GM18498 (cell line): ENCODE data around the gene PARP6.
A peak's percentile ranks its signal among the peaks of the same experiment; 100 is the strongest.
"Not testable (repeated sequence)": the region's sequence is repeated elsewhere in the genome, so short reads cannot be mapped to it uniquely, and the experiment has no call there.

Experiments used
- ATAC-seq: cut with Tn5 transposase; IDR thresholded peaks from one replicate; pipeline ENCODE4 v1.9.1; 2021; ENCODE audit warnings: mild to moderate bottlenecking, moderate library complexity; ENCODE audit not compliant: unreplicated experiment

Gene PARP6

DNA sequence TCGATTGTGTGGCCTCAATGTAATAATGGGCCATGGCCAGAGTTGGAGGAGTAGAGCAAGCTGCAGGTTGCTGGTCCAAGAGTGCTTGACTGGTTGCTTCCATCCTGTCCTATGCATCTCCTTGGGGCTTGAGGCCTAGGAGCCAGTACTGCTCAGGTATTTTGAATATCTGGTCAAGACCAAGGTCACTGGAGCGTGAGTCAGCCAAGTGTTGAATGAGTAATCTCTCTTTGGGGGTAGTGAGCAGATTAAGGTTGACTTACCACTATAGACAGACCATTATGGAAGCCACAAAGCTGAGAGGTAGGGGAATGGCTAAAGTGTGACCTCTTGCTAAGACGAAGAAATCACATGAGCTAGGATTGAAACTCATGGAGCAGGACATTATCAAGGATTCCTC lies 9.4 kb upstream of the PARP6 start:
- no peak for ATAC-seq

DNA sequence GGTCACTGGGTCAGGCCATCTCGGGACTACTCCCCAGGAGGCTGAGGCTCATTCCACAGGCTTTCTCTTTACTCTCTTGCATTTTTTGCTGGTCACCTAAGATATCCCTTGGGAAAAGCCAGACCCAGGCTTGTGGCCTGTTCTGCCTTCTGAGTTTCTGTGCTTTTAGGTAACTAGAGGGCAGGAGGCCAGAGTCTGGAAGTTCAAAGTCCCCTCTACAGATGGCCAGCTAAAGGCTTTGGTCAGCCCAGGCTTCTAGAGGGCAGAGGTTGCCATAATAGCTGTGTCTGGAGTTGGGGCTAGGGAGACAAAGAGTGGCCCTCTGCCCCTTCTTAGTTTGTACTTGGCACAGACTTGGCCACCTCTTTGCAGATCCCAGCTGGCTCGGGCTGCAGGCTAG lies 8.4 kb upstream of the PARP6 start:
- ATAC-seq, result no peak

DNA sequence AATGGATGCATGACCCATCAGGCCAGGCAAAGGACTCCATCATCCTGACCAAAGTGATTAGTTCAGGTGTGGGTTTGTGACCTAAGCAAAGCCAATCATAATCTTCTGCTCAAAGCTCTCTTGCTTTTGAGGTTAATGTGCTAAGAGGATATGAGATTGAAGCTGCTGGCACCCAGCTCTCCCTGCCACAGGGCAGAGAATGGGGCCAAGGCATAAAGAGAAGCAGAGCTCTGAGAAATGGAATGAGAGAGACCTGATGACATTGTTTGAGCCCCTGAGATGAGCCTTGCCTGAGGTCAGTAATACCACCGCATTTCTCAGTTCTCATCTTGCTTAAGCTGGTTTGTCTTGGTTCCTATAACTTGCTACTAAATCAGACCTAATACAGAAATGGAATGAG lies 6.4 kb upstream of the PARP6 start:
- no peak for ATAC-seq

DNA sequence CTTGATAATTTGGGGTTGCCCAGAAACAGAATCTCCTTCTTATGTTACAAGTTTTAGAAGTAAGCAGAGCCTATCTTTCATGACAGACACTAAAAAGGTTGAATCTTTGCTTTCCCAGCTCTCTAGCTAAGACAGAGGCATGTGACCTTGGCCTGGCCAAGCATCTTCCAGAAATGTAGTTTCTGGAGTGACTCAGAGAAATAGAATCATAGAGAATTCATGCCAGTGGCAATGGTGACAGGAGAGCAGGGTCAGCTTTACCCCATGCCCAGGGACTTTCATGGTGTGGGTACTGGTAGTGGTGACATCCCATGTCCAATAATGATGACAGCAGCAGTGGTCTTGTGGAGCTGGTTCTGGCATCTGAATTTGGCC lies 4.0 kb upstream of the PARP6 start:
- ATAC-seq, result no peak

DNA sequence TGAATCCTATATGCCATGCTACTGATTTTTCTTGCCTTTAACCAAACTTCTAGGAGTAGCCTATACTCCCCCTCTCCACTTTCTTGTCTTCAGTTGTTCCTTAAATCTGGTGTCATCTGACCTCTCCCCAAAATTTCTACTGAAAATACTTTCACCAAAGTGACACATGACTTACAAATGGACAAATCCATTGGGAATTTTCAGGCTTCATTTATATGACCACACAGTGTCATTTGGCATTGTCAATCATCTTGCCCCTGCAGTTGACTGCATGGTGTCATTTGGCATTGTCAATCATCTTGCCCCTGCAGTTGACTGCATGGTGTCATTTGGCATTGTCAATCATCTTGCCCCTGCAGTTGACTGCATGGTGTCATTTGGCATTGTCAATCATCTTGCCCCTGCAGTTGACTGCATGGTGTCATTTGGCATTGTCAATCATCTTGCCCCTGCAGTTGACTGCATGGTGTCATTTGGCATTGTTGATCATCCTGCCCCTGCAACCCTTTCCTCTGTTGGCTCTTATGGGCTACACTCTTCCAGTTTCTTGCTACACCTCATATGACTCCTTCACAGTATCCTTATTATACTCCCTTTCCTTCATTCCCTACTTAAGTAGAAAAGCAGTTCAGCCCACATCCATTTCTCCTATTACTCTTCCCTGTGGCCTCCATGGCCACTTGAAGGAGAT lies 3.4 kb upstream of the PARP6 start:
- not testable (repeated sequence) for ATAC-seq

DNA sequence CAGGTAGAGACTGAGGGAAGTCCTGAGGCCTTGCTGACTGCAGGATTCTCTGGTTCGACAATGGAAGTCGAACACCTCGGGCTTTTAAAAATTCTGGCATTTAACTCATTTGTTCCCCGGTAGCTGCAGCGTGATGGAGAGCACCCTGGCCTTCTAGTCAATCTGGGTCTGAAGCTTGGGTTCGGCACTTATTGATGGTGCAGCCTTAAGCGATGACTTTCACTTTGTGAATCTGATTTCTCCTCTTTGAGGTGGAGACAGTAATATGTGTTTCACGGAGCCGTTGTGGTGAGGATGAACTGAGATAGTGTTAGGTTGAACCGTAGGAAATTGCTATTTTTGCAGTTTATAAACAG lies 621 bp upstream of the PARP6 start:
- no peak for ATAC-seq

DNA sequence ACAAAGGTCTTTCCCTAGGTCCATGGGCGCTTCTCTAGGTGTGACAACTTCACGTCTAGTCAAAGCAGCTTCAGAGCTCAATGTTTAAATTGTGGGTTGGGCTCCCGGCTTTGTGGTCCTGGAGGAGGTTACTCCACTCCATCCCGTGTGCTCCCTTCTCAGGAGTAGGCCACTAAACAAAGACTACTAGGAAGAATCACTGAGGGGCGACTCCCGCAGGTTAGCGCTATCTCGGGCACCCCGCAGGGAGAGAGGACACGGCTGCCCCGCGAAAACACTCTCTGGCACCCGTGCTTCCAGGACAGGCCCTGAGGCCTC lies 500 bp downstream of the PARP6 start:
- ATAC-seq, result no peak

DNA sequence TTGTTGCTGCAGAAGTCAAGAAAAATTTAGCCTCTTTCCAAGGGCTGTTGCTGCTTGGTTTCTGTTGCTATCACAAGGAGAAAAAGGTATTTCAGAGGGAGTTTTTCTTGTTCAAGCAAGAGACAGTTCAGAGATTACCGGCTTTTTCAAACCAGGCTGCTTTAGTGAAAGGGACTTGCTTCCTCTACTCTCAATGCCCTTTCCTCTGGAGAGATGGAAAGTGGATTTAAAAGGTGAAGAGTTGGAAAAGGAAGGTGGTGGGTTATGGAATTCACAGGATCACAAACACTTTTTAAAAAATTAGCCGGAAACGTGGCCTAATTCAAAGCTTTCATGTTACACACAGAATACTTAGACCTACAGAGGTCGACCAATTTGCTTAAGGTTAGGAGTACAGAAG lies 1.1 kb downstream of the PARP6 start:
- no peak for ATAC-seq

DNA sequence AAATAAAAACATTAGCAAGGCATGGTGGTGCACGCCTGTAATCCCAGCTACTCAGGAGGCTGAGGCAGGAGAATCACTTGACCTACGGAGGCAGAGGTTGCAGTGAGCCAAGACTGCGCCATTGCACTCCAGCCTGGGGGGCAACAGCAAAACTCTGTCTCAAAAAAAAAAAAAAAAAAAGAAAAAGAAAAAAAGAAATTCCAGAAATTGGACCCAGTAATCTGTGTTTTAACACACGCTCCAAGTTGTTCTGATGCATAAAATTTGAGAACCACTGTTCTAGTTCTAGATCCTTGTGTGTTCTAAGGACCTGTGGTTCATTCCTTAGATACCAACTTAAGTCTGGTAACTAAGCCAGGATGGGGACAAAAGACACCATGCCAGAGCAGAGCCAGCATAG lies 2.6 kb downstream of the PARP6 start:
- ATAC-seq, result no peak

DNA sequence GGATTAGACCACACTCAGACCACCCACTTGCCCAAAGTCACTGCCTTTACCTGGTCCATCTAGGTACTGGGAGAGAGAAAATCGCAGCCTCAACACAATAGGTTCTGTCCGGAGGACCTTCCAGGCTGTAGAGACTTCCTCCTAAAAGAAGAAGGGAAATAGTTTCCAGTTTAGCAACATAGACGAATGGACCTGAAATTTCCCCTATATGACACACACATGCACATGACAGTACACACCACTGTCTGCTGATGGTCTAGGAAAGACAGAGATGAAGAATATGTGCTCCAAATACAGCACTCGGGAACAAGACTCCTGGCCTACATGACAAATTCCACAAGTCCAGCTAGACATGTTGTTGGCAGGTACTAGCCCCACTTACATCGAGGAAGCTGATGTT lies 7.3 kb downstream of the PARP6 start:
- no peak for ATAC-seq

DNA sequence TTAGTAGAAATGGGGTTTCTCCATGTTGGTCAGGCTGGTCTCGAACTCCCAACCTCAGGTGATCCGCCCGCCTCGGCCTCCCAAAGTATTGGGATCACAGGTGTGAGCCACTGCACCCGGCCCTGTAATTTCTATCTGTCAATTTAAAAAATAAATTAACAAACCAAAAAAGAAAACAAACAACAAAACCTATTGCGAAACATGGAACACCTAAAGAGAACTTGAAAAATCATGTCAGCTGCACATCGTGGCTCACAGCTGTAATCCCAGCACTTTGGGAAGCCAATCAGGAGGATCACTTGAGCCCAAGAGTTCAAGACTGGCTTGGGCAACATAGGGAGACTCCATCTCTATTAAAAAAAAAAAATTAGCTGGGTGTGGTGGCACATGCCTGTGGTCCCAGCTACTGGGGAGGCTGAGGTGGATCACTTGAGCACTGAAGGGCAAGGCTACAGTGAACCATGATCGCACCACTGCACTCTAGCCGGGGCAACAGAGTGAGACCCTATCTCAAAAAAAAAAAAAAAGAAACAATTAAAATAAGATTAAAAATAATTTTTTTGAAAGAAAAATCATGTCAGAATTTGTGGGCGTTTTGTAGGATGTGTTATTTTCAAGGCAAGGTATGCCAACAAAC lies 19.6 kb downstream of the PARP6 start:
- ATAC-seq, result no peak

DNA sequence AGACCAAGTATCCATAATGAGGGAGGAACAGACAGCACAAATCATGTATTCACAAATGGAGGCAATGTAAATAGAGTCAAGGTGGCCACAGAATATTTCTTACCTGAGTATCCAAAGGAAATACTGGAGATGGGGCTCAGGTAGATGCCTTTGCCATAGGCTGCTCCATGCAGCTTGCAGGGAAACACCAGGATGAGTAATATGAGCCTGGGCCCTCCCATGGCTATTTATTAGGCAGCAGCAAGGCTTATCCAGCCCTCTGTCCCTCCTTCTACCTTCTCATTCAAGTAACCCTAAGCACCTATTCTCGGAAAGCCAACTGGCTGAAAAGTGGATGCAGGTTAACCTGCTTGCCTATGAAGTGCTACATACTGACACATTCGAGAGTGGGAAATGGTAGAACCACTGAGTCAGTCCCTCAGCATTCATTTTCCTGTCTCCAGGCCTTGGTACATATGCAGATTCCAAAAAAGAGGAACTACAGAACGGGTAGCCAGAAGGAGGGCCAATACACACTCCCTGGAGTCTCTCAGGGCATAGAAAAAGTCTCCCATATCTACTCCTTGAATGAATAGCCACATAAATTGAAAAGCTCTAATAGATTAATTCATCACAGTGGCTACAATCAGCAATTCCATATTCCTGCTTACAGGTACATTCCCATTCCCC lies 23.1 kb downstream of the PARP6 start:
- no peak for ATAC-seq

DNA sequence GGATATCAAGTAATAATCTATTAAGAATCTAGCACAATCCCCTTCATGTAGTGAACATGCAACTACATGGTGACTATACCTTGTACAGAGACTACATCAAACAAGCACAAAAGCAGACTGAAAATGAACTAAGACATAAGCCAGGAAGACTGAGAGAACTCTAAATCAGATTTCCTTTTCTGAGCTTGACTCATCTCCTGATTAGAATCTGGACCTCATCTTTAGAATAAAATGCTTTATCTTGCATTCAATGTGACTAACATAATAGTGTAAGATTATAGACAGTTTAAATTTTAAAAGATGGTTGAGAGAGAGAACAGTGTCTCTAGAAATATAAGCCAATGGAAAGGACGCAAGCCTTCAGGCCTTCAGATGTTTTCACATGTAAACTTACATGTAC lies 23.8 kb downstream of the PARP6 start:
- no peak for ATAC-seq

DNA sequence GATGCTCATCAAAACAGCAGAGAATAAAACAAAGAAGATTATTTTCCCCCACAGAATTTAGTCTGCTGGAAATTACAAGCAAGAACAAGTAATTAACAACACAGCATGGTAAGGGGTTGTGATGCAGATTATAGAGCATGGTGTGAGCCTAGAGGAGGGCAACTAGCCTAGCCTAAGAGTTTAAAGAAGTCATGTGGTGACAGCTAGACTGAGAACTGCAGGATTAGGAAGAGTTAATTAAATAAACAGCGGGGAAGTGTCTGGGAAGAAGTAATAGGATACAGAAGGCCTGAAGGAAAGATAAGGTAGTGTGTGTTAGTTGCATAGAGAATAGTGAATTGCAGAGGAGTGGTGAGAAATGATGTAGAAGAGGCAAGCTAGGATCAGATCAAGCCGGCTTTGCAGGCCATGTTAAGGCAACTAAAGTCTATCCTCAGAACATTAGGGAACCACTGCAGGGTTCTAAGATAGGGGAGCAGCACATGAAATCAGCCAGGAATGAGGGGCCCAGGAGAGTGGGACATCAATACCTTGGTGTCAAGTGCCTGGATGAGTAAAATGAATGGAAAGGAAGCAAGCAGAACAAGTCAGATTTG lies 29.5 kb downstream of the PARP6 start:
- no peak for ATAC-seq

DNA sequence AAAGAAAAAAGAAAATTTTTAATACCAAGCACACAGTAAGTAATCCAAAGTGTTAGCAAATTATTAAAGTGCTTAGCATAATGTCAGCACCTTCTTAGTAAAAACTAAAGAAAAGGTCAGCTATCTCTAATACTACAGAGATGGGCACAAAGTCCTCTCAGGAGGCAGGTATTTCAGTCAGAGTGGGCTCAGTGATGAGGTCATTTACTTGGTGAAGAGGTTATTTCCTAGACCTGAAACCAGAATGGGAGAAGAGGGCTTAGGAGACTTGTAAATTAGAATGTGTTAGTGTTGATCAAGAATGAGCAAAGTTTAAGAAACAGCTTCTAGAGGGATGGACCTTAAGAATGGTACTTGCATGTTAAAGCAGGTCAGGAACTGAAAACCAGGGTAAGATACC lies 32.7 kb downstream of the PARP6 start:
- ATAC-seq, result no peak

DNA sequence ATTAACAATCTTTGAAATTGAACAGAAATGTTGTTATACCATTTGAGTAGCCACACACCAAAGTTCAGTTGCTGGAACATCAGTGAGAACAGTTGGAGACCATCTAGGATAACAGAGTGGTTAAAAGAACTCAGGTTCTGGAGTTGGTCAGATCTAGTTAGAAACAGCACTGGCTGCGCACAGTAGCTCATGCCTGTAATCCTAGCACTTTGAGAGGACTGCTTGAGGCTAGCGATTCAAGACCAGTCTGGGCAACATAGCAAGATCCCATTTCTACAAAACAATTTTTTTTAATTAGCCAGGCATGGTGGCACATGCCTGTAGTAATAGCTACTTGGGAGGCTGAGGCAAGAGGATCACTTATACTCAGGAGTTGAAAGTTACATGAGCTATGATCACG lies 33.8 kb downstream of the PARP6 start:
- ATAC-seq, result no peak

DNA sequence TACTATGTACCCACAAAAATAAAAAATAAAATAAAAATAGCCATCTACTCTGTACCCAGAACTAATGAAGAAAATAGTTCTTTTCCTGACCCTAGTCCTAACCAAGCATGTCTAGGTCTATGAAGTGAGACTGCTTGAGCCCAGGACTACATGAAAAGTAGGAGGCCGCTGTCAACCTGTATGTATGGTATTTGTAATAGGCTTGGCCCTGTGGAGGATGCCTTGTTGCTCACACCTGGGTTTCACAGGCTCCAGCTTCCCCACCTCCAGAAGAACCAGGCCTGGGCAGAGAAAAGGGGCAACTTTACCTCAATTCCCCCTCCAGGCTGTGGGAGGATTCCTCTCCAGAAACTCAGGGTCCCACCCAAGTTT lies 34.5 kb downstream of the PARP6 start:
- peak; percentile 16 for ATAC-seq

DNA sequence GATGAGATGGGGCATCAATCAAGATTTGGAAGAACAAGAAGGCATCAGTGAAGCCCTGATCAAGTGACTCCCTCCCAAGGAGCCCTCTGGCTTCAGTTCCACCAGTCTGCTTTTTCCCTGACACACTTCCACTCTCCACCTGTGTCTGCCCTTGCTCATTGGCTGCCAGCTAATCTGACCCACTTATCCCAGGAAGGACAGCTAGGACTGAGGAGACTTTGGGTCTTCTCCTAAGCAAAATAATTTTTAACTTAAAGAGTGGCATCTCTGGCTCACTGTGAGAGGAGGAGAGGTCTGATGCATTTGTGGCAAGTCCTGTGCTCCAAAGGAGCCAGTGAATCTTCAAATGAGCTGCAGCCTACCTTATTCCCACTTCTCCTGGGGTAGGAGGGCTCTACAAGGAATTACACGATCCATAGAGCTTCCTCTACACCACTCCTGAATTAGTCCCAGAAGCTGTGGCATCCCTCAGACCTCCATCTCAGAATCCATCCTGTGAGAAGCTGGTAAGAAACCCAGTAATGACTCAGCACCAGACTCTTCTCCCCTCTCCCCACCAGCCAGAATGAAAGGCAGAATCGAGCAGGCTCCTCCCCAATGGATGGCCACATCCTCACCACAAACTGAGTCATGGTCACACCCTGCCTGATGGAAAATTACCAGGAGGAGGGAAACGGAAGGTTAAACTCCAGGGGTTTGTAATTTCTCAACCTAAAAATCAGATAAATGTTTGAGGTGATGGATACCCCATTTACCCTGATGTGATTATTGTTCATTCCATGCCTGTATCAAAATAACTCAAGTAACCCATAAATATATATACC lies 35.1 kb downstream of the PARP6 start:
- peak; percentile 68 for ATAC-seq

DNA sequence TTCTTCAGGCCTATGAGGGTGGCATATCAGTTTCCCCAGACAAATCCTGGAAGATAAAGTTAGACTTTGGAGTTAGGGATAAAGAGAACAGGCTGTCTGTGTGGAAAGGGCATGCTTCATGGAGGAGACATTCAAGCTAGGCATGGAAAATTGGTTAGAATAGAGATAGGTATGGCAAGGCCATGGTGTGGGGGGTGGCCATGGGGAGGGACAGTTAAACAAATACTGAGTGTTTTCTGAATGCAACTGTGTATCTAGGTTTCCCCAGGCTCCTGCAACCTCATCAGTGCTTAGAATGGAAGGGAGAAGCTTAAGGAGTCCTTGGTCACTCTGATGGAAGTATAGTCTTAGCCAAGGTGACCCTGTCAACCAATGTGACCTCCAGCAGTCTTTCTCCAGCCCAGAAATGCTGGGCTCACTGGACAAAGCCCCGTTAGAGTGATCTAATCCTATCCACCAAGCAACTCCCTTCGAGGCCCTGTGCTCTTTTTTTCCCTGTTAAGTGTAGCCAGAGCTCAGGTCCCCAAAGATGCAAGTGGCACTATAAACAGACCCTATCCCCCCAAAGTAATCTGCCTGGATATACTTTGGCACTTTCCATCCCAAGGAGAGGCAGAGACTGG lies 35.9 kb downstream of the PARP6 start:
- ATAC-seq, result no peak

DNA sequence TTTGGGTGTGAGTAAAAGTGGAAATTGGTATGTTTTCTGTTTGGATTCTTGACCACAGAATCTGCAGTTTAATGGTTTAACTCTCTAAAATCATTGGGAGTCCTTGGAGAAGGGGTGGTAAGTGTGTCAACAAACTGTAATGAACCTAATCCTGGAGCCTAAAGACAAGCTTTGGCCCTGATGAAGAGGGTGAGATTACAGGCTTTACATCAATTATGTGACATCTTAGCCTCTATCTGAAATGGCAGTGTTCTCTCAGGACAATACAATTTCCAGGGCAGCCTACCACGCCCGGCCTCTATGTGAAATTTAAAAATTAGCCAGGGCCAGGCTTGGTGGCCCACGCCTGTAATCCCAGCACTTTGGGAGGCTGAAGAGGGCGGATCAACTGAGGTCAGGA lies 37.1 kb downstream of the PARP6 start:
- ATAC-seq, result no peak

DNA sequence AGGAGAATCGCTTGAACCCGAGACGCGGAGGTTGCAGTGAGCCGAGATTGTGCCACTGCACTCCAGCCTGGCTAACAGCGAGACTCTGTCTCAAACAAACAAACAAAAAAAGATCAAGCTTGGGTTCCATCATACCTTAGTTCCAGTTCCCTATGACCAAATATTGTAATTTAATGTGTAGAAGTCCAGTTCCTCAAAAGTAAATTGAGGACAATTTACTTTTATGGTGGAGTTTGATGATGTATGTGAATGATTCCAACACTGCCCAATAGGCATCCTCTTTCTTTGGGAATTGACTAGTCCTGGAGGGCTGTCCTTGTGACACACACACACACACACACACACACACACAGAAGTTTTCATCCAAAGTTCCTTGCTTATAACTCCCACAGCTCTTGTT lies 38.6 kb downstream of the PARP6 start:
- no peak for ATAC-seq
